MCF 10A (cell line): ENCODE measurements around the gene TXNDC11. TPM values are rescaled to one million over a fixed set of nuclear protein-coding genes. Genes with fewer than 3 reads are reported as not detected.

ENCODE experiments used
- BruUV-seq: library from RNA; stranded (reverse); fragments of 400-500 nt; replicated peaks from 2 replicates; lab custom pipeline; 2021; lab: Mats Ljungman, UMichigan
- CTCF ChIA-PET: fragments of 300-600 bp; sonication (Branson Sonifier 250); formaldehyde crosslinking; extraction: SDS; loops from one replicate; lab custom pipeline; 2021; ENCODE audit warnings: antibody characterized with exemption, inconsistent platforms; lab: Yijun Ruan, JAX
- POLR2A ChIA-PET: fragments of 300-600, 350-650 bp; sonication (Branson Sonifier 250); formaldehyde crosslinking; extraction: SDS; loops from one replicate; lab custom pipeline; 2020; ENCODE audit warnings: antibody characterized with exemption, inconsistent platforms; lab: Yijun Ruan, JAX
- DNase-seq: peaks from one replicate; pipeline ENCODE4 v3.0.0-alpha.2; 2018; ENCODE audit not compliant: unreplicated experiment
- H3K27ac Mint-ChIP-seq: one replicate; pipeline ENCODE4 v1.8.0; 2022; ENCODE audit warnings: mild to moderate bottlenecking, low read depth, mixed read lengths; ENCODE audit not compliant: unreplicated experiment
- H3K27me3 Mint-ChIP-seq: one replicate; pipeline ENCODE4 v1.8.0; 2022; ENCODE audit warnings: mixed read lengths; ENCODE audit not compliant: insufficient read depth, unreplicated experiment
- H3K36me3 Mint-ChIP-seq: one replicate; pipeline ENCODE4 v1.8.0; 2022; ENCODE audit warnings: mild to moderate bottlenecking, moderate library complexity, mixed read lengths; ENCODE audit not compliant: insufficient read depth, unreplicated experiment
- H3K4me1 Mint-ChIP-seq: one replicate; pipeline ENCODE4 v1.8.0; 2022; ENCODE audit warnings: mixed read lengths; ENCODE audit not compliant: insufficient read depth, unreplicated experiment
- H3K4me3 Mint-ChIP-seq: one replicate; pipeline ENCODE4 v1.8.0; 2022; ENCODE audit warnings: mild to moderate bottlenecking, moderate library complexity, mixed read lengths; ENCODE audit not compliant: unreplicated experiment
- H3K9me3 Mint-ChIP-seq: one replicate; pipeline ENCODE4 v1.8.0; 2022; ENCODE audit warnings: mixed read lengths; ENCODE audit not compliant: unreplicated experiment
- CTCF ChIP-seq: fragments of 200-600 bp; IDR thresholded peaks from one replicate; pipeline ENCODE4 v1.8.0; 2022; ENCODE audit warnings: antibody characterized with exemption, mild to moderate bottlenecking; ENCODE audit not compliant: unreplicated experiment
- intact Hi-C: fragments of 100-400 bp; cut with micrococcal nuclease; formaldehyde crosslinking; loops from 2 replicates; pipeline ENCODE4 v1.14.1; 2022
- total RNA-seq: library from RNA; stranded (reverse); gene quantifications from 2 replicates; pipeline ENCODE4 v1.2.3, GENCODE V29; 2022

TXNDC11 gene
- total RNA-seq, 1 experiment from 2014 or later: 38.2 TPM

- H3K27ac Mint-ChIP-seq: peak overlapping the region; percentile 95
- ChIA-PET POLR2A (interaction anchor here (0.5 to 7.0 kb wide), 9 partner anchors 9 to 279 kb away, joined by 3 to 115 read pairs (median 20); partner anchors contain the start of genes RSL1D1, TXNDC11 and ZC3H7A), CTCF (interaction anchor here (0.8 to 3.9 kb wide), 7 partner anchors 10 to 378 kb away, joined by 3 to 34 read pairs (median 4); partner anchors contain the start of gene ZC3H7A)
- DNase-seq: no peak
- BruUV-seq: no TSS peak
- intact Hi-C loops: loop anchor here (5.0 kb wide), 1 partner anchor 69 kb away; the partner anchor contains the start of gene RSL1D1
- peaks cover 44% of the 10 kb centered on the region for H3K36me3 Mint-ChIP-seq
- no peak for TF ChIP-seq CTCF
- H3K9me3 Mint-ChIP-seq: no peaks in the 10 kb centered on the region
- peak overlapping the region; percentile 61 for H3K4me3 Mint-ChIP-seq
- peaks cover 37% of the 10 kb centered on the region for H3K4me1 Mint-ChIP-seq
- no peaks in the 10 kb centered on the region for H3K27me3 Mint-ChIP-seq
These were observed 40.8 kb upstream of the TXNDC11 start for GRCh38 chr16:11783319-11784037.

GRCh38 chr16:11781773-11782172 lies 39.1 kb upstream of the TXNDC11 start:
- TF ChIP-seq CTCF: no peak
- ChIA-PET POLR2A (interaction anchor here (0.6 to 7.0 kb wide), 24 partner anchors 10 to 1282 kb away, joined by 3 to 115 read pairs (median 3); partner anchors contain the start of genes RSL1D1, TXNDC11 and ZC3H7A), CTCF (interaction anchor here (0.6 to 3.9 kb wide), 9 partner anchors 8 to 449 kb away, joined by 3 to 34 read pairs (median 3); partner anchors contain the start of genes GSPT1 and ZC3H7A)
- intact Hi-C loops: loop anchor here (2.0 to 5.0 kb wide), 2 partner anchors 31 to 71 kb away; partner anchors contain the start of gene RSL1D1
- peak overlapping the region; percentile 95 for H3K27ac Mint-ChIP-seq
- BruUV-seq: no TSS peak
- H3K27me3 Mint-ChIP-seq: no peaks in the 10 kb centered on the region
- H3K4me1 Mint-ChIP-seq: peaks cover 25% of the 10 kb centered on the region
- H3K4me3 Mint-ChIP-seq: peak overlapping the region; percentile 54
- H3K36me3 Mint-ChIP-seq: peaks cover 55% of the 10 kb centered on the region
- H3K9me3 Mint-ChIP-seq: no peaks in the 10 kb centered on the region
- peak; percentile 61 for DNase-seq

- no peak for DNase-seq
- Mint-ChIP-seq H3K36me3 (peaks cover 61% of the 10 kb centered on the region), H3K27ac (peak overlapping the region; percentile 95)
These were observed 38.5 kb upstream of the TXNDC11 start for GRCh38 chr16:11780991-11781680.

More at GRCh38 chr16:11780991-11781680, 38.5 kb upstream of the TXNDC11 start:
- ChIA-PET CTCF (interaction anchor here (0.6 to 3.9 kb wide), 7 partner anchors 9 to 449 kb away, joined by 3 to 34 read pairs (median 3); partner anchors contain the start of genes GSPT1 and ZC3H7A), POLR2A (interaction anchor here (0.5 to 7.0 kb wide), 26 partner anchors 9 to 1281 kb away, joined by 3 to 115 read pairs (median 3); partner anchors contain the start of genes RSL1D1, TXNDC11 and ZC3H7A)
- Mint-ChIP-seq H3K27me3 (no peaks in the 10 kb centered on the region), H3K4me1 (peaks cover 25% of the 10 kb centered on the region), H3K9me3 (no peaks in the 10 kb centered on the region), H3K4me3 (peak overlapping the region; percentile 54)
- no peak for TF ChIP-seq CTCF
- intact Hi-C loops: loop anchor here (2.0 to 5.0 kb wide), 2 partner anchors 30 to 71 kb away; partner anchors contain the start of gene RSL1D1
- BruUV-seq: TSS peak; percentile 40
